Measurements from ENCODE around the gene BAMBI. TPM values are rescaled to one million over a fixed set of nuclear protein-coding genes. Genes with fewer than 3 reads are reported as not detected.
A peak's percentile ranks its signal among the peaks of the same experiment; 100 is the strongest.

Gene BAMBI
- polyA plus RNA-seq, 3 donors, result 0.08 to 1.3 (median 0.09) TPM

GRCh38 chr10:28681291-28681763 lies 4.0 kb downstream of the BAMBI start:
- intact Hi-C loops (cut with micrococcal nuclease), result no loop called here
- Histone ChIP-seq H3K9me3 (replicated peaks in 1 of 2; ENCODE audit: control insufficient read depth in 1 of 2, insufficient read depth in 1 of 2, low read length in 2 of 2) (peaks cover 0 to 6% of the 10 kb centered on the region in 2 donors), H3K36me3 (replicated peaks in 1 of 2; ENCODE audit: control insufficient read depth in 1 of 2, insufficient read depth in 2 of 2, low read length in 2 of 2) (no peaks in the 10 kb centered on the region), H3K4me3 (replicated peaks in 1 of 3; ENCODE audit: low read depth in 2 of 3, low read length in 3 of 3) (no peak overlapping the region), H3K79me2 (ENCODE audit: insufficient read depth, low read length) (no peaks in the 10 kb centered on the region), H2AFZ (ENCODE audit: insufficient read depth, low read depth, low read length, poor library complexity, severe bottlenecking) (no peak overlapping the region), H3K27ac (ENCODE audit: low read depth in 1 of 2, low read length in 2 of 2) (no peak overlapping the region), H3K4me2 (replicated peaks; ENCODE audit: extremely low read depth, low read length, poor library complexity, severe bottlenecking) (no peak overlapping the region), H3K4me1 (ENCODE audit: control insufficient read depth in 1 of 2, insufficient read depth in 2 of 2, low read length in 2 of 2) (peaks cover 30 to 36% of the 10 kb centered on the region in 2 donors), H3K27me3 (ENCODE audit: control insufficient read depth in 2 of 2, insufficient read depth in 2 of 2, low read length in 2 of 2) (peaks cover 43 to 49% of the 10 kb centered on the region in 2 donors), H3K9ac (ENCODE audit: insufficient read depth, low read length, poor library complexity, severe bottlenecking) (no peak overlapping the region), H4K20me1 (ENCODE audit: insufficient read depth, low read length) (no peaks in the 10 kb centered on the region)
- Mint-ChIP-seq H3K27ac (no peak overlapping the region), H3K27me3 (ENCODE audit: low read depth in 3 of 3) (peaks cover 41 to 49% (median 44%) of the 10 kb centered on the region in 3 donors), H3K36me3 (peaks cover 4 to 9% of the 10 kb centered on the region in 2 donors), H3K9me3 (peaks cover 0 to 18% (median 5%) of the 10 kb centered on the region in 7 donors), H3K4me3 (peak overlapping the region in 1 of 2 donors; percentile 49), H3K4me1 (peaks cover 33% of the 10 kb centered on the region)
- TF ChIP-seq CTCF (IDR thresholded peaks at IDR 0.05), result no peak
- WGBS (ENCODE audit: insufficient coverage), result 100% methylated on average over 1 of the region's 6 CpGs
- DNase-seq, result no peak

GRCh38 chr10:28681928-28682750 lies 4.8 kb downstream of the BAMBI start:
- Mint-ChIP-seq H3K27me3 (ENCODE audit: low read depth in 3 of 3) (peaks cover 36 to 42% (median 40%) of the 10 kb centered on the region in 3 donors), H3K27ac (no peak overlapping the region), H3K9me3 (peaks cover 0 to 13% (median 5%) of the 10 kb centered on the region in 7 donors), H3K4me1 (peaks cover 28% of the 10 kb centered on the region), H3K36me3 (peaks cover 4 to 9% of the 10 kb centered on the region in 2 donors), H3K4me3 (peak overlapping the region in 1 of 2 donors; percentile 39)
- intact Hi-C loops (cut with micrococcal nuclease), result no loop called here
- H3K9ac ChIP-seq (ENCODE audit: insufficient read depth, low read length, poor library complexity, severe bottlenecking), result no peak overlapping the region
- peaks cover 0 to 6% of the 10 kb centered on the region in 2 donors for H3K9me3 ChIP-seq (replicated peaks in 1 of 2; ENCODE audit: control insufficient read depth in 1 of 2, insufficient read depth in 1 of 2, low read length in 2 of 2)
- H4K20me1 ChIP-seq (ENCODE audit: insufficient read depth, low read length), result no peaks in the 10 kb centered on the region
- H3K4me2 ChIP-seq (replicated peaks; ENCODE audit: extremely low read depth, low read length, poor library complexity, severe bottlenecking), result no peak overlapping the region
- H3K4me3 ChIP-seq (replicated peaks in 1 of 3; ENCODE audit: low read depth in 2 of 3, low read length in 3 of 3), result no peak overlapping the region
- no peak overlapping the region for H2AFZ ChIP-seq (ENCODE audit: insufficient read depth, low read depth, low read length, poor library complexity, severe bottlenecking)
- H3K79me2 ChIP-seq (ENCODE audit: insufficient read depth, low read length), result no peaks in the 10 kb centered on the region
- H3K4me1 ChIP-seq (ENCODE audit: control insufficient read depth in 1 of 2, insufficient read depth in 2 of 2, low read length in 2 of 2), result peaks cover 23 to 28% of the 10 kb centered on the region in 2 donors
- WGBS (ENCODE audit: insufficient coverage), result 91% methylated on average over 11 of the region's 14 CpGs
- TF ChIP-seq CTCF (IDR thresholded peaks at IDR 0.05), result no peak
- H3K27ac ChIP-seq (ENCODE audit: low read depth in 1 of 2, low read length in 2 of 2), result no peak overlapping the region
- no peaks in the 10 kb centered on the region for H3K36me3 ChIP-seq (replicated peaks in 1 of 2; ENCODE audit: control insufficient read depth in 1 of 2, insufficient read depth in 2 of 2, low read length in 2 of 2)
- peaks cover 36 to 43% of the 10 kb centered on the region in 2 donors for H3K27me3 ChIP-seq (ENCODE audit: control insufficient read depth in 2 of 2, insufficient read depth in 2 of 2, low read length in 2 of 2)
- no peak for DNase-seq

All from CD14-positive monocyte (primary cell).